NCI-H345 treated with DMSO at 0.1 percent for 48 hours (cell line): Measurements from ENCODE around the gene TF.

ENCODE experiments used
- DNase-seq: peaks from one replicate; lab custom pipeline; 2025; ENCODE audit not compliant: unreplicated experiment; lab: John Stamatoyannopoulos, UW

TF gene

GRCh38 chr3:133805384-133805701 is 59.1 kb downstream of the TF start:
- no peak for DNase-seq

- DNase-seq = peak; percentile 76
Observed at GRCh38 chr3:133805702-133806475, 59.7 kb downstream of the TF start, which contains the start of gene SRPRB. SRPRB (plus strand) TSS chr3:133805815; CDS start chr3:133805849, 34 bp downstream.

DNA sequence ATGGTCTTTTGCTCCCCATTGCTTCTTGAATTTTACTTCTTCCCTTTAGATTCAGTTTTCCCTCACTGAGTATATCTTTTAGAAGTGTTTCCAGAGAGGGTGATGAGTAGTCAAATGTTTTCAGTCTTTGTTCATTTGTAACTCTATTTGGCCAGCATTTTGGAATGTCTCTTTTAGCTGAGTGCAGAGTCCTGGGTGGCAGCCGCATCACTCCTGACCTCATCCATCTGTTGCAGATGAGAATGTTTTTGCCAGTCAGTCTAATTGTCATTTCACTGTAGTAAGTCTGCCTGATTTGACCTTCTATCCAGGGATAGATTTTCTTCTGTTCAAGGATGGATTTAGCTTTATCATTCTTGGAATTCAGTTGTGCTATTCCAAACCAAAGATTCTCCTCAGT is 66.7 kb downstream of the TF start:
- DNase-seq = no peak

DNA sequence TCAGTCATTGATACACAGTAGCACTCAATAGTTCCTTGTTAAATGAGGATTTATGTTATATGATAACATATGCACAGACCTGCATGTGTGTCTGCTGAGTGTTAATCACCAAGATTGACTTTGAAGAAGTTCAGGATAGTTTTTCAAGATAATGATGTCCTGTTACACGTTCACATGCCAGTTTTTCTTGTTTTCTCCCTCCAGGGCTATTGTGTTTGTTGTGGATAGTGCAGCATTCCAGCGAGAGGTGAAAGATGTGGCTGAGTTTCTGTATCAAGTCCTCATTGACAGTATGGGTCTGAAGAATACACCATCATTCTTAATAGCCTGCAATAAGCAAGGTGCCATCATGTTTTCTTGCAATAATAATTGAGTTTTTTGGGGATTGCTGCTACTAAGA is 69.2 kb downstream of the TF start:
- DNase-seq = no peak

DNA sequence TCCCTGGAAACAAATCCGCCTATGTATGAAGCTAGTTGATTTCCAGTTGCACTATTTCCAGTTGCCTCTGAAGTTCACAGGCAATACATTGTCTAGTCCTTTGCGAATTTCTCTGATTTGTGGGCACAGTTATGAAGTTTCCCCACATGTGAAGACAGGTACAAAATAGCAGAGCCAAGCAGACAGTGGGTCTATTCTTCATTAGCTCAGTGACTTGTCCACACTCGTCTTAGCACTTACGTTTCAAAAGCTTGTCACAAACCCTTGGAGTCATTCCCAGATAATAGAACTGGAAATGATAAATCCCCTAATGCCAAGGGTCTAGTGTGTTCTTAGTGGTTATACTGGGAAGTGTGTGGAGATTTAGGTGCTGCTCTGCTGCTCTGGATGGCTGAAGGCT is 73.9 kb downstream of the TF start:
- no peak for DNase-seq

GRCh38 chr3:133820889-133821675 is 74.9 kb downstream of the TF start:
- no peak for DNase-seq

DNA sequence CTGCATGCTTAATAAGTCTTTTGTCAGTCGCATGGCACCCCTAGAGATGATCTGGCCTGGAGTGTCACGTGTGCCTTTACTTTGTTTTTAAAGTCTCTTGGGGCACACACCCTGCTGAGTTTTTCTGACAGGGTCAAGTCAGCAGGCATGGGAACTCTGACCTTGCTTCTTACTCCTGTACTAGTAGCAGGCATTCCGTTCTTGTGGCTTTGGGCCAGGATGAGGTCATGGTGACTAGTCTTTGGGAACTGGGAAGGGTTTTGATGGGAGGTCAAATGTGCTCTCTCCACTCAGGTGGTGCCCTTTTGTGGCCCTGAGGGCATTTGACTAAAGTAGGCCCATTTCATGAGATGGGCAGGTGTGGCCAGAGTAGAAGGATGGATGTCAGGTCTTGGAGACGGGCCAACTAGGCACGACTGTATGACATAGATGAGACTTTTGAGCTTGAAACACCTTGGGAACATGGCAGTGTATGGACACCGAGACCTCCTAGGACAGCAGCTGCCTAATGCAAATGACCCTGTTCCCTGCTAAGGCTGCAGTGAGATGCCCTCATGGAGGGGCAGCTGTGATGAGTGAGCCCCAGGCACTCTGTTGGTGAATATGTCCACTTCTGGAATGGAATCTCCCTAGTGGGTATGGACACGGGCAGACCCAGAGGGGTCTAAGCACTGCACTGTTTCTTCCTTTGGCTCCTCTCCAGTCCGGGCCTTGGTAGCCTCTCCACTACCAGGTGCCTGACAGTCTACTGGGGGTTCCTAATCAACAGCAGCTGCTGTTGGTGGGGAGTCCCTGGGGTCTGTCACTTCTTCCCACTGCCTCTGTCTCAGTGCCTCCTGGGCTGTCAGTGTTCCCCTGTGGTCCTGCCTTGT is 75.8 kb downstream of the TF start:
- no peak for DNase-seq

GRCh38 chr3:133824961-133825485 is 78.8 kb downstream of the TF start:
- no peak for DNase-seq

- no peak for DNase-seq
Observed at GRCh38 chr3:133825969-133826727, 80.0 kb downstream of the TF start.

- no peak for DNase-seq
Observed at GRCh38 chr3:133827136-133827535, 80.9 kb downstream of the TF start.

- no peak for DNase-seq
Observed at GRCh38 chr3:133827684-133828083, 81.5 kb downstream of the TF start.

DNA sequence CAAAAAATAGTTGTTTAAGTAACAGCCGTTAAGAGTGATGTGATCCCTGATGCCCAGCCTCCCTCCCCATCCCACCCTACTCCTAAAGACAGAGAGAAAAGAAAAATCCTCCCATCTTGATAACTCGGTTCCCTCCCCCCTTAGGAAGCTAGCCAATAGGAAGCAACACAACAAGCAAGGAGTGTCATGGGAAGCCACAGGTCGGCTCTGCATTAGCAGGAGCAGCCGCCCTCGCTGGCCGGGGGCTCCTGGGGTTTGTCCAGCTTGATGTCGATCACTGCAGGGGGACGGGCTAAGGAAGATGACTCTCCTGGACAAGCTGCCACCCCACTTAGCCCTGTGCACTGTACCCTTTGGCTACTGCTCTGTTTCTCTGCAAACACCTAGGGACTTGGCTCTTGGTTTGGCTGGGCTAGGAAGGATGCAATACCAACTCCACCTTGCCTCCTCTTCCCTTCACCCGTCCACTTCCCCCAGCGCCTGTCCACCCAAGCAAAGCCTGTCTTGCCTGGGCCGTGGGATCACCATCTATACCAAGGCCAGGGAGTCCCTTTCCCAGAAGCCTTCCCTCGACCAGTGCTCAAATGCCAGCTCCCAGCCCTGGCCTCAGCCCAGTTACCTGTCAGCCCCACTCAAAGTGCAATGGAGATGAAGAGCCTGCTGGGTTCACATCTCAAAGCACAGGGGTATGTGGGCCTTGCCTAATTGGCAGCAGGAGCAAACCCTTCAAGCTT is 82.5 kb downstream of the TF start:
- DNase-seq = no peak

GRCh38 chr3:133829310-133829707 is 83.1 kb downstream of the TF start:
- no peak for DNase-seq

GRCh38 chr3:133830071-133830470 is 83.9 kb downstream of the TF start:
- no peak for DNase-seq

- no peak for DNase-seq
Observed at GRCh38 chr3:133831966-133832801, 86.0 kb downstream of the TF start.

DNA sequence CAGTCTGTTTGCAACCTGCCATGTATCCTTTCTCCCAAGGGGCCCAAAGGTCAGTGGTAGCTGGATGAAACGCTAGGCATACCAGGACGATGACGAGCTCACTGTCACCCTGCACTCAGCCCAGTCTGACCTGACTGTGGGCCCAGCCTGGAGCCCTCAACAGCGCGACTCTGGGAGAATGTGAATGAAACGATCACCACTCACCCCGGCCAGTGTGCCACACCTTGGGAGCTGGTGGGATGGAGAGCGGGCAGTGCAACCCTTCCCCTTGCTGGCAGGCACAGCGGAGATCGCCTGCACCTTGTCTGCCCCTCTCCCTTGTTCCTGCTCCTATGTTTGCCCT is 86.6 kb downstream of the TF start:
- DNase-seq = no peak

GRCh38 chr3:133833267-133833666 is 87.1 kb downstream of the TF start:
- no peak for DNase-seq

DNA sequence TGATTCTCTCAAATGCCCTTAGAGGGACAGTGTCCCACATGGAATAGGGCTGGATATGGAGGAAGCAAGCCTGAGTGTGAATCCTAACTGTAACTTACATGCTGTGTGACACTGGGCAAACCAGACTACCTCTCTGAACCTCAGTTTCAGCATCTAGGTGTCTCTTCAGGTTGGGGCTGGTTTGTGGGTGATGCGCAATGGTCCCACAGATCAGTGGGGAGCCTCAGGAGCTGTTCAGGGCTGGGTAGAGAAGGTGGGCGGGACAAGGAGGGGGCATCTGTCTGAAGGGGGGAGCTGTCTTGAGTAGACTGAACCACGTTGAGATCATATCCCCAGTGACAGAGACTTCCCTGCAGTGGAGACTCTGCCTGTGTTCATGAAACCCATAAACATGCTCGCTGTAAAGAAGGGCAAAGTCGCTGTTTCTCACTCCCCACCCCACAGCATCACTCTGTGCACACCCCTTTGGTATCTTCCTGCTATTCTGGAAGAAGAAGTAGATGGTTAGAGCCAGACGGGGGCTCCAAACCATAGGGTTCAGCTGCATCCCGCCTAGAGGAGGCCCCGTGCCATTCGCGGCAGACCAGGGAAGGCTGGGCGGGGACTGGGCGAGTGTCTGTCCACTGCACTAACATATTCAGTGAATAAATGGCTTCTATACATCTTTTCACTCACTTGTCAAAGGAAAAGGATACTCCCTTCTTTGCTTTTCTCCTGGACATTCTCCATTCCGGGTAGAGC is 87.9 kb downstream of the TF start:
- DNase-seq = no peak
